Calu3 (cell line): ENCODE measurements around the gene HBG2. TPM values are rescaled to one million over a fixed set of nuclear protein-coding genes. Genes with fewer than 3 reads are reported as not detected.

Experiments
- BruUV-seq: library from RNA; stranded (reverse); fragments of 400-500 nt; replicated peaks from 2 replicates; lab custom pipeline; 2021; lab: Mats Ljungman, UMichigan
- CTCF ChIA-PET: fragments of 300-600 bp; sonication (Branson Sonifier 250); formaldehyde crosslinking; loops from one replicate; lab custom pipeline; 2022; ENCODE audit warnings: antibody characterized with exemption; lab: Charles Lee
- DNase-seq: peaks from one replicate; pipeline ENCODE4 v3.0.0; 2022
- H3K27ac Mint-ChIP-seq: one replicate; pipeline ENCODE4 v1.8.0; 2022; ENCODE audit warnings: mixed read lengths; ENCODE audit not compliant: unreplicated experiment
- H3K27me3 Mint-ChIP-seq: one replicate; pipeline ENCODE4 v1.8.0; 2022; ENCODE audit warnings: mixed read lengths; ENCODE audit not compliant: unreplicated experiment
- H3K36me3 Mint-ChIP-seq: one replicate; pipeline ENCODE4 v1.8.0; 2022; ENCODE audit warnings: mild to moderate bottlenecking, moderate library complexity, mixed read lengths; ENCODE audit not compliant: insufficient read depth, unreplicated experiment
- H3K4me1 Mint-ChIP-seq: one replicate; pipeline ENCODE4 v1.8.0; 2022; ENCODE audit warnings: mild to moderate bottlenecking, low read depth, mixed read lengths; ENCODE audit not compliant: unreplicated experiment
- H3K4me3 Mint-ChIP-seq: one replicate; pipeline ENCODE4 v1.8.0; 2022; ENCODE audit warnings: mild to moderate bottlenecking, low read depth, moderate library complexity, mixed read lengths; ENCODE audit not compliant: unreplicated experiment
- H3K9me3 Mint-ChIP-seq: one replicate; pipeline ENCODE4 v1.8.0; 2022; ENCODE audit warnings: low read depth, mixed read lengths; ENCODE audit not compliant: unreplicated experiment
- intact Hi-C: fragments of 100-400 bp; cut with micrococcal nuclease; formaldehyde crosslinking; loops from one replicate; pipeline ENCODE4 v1.10.0; 2022; ENCODE audit not compliant: unreplicated experiment
- total RNA-seq: library from RNA; stranded (reverse); gene quantifications from 2 replicates; pipeline ENCODE4 v1.2.3, GENCODE V29; 2022
- TF ChIP-seq, protein P1 (sequence below): fragments of 200-600 bp; IDR thresholded peaks from one replicate; pipeline ENCODE4 v1.8.0; 2022; ENCODE audit warnings: antibody characterized with exemption; ENCODE audit not compliant: unreplicated experiment

Gene HBG2
- total RNA-seq, 1 experiment from 2014 or later = not detected

DNA sequence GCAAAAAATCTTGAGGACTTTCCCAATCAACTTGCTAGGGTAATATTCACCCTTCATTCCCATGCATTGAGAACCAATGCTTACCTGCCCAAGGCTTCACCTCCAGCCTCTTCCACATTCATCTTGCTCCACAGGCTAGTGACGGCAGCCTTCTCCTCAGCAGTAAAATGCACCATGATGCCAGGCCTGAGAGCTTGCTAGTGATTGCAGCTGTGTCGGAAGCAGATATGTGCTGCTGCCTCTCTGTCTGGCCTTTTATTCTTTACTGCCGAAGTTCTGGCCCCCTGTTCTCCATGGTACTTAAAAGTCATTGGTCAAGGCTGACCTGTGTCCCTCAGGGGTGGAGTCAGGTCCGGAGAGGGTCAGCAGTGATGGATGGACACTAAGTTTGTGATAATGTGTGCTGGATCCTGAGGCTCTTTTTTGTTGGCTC, 15.2 kb upstream of the HBG2 start, which contains the start of gene HBE1:
Gene HBE1, minus strand, starts transcription at position 231 of the 433 bp plus-strand sequence. Its CDS starts 55 bp downstream, at position 176.
- TF ChIP-seq, protein P1, sequence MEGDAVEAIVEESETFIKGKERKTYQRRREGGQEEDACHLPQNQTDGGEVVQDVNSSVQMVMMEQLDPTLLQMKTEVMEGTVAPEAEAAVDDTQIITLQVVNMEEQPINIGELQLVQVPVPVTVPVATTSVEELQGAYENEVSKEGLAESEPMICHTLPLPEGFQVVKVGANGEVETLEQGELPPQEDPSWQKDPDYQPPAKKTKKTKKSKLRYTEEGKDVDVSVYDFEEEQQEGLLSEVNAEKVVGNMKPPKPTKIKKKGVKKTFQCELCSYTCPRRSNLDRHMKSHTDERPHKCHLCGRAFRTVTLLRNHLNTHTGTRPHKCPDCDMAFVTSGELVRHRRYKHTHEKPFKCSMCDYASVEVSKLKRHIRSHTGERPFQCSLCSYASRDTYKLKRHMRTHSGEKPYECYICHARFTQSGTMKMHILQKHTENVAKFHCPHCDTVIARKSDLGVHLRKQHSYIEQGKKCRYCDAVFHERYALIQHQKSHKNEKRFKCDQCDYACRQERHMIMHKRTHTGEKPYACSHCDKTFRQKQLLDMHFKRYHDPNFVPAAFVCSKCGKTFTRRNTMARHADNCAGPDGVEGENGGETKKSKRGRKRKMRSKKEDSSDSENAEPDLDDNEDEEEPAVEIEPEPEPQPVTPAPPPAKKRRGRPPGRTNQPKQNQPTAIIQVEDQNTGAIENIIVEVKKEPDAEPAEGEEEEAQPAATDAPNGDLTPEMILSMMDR = no peak
- BruUV-seq = no TSS peak
- Mint-ChIP-seq H3K27ac (no peak within 1 kb of the TSS), H3K36me3 (no peaks in the 10 kb centered on the region), H3K4me3 (no peak within 1 kb of the TSS), H3K9me3 (no peaks in the 10 kb centered on the region), H3K4me1 (no peaks in the 10 kb centered on the region), H3K27me3 (peaks cover 38% of the 10 kb centered on the region)
- intact Hi-C loops = no loop called here
- DNase-seq = no peak
- CTCF ChIA-PET = no interaction called here

DNA sequence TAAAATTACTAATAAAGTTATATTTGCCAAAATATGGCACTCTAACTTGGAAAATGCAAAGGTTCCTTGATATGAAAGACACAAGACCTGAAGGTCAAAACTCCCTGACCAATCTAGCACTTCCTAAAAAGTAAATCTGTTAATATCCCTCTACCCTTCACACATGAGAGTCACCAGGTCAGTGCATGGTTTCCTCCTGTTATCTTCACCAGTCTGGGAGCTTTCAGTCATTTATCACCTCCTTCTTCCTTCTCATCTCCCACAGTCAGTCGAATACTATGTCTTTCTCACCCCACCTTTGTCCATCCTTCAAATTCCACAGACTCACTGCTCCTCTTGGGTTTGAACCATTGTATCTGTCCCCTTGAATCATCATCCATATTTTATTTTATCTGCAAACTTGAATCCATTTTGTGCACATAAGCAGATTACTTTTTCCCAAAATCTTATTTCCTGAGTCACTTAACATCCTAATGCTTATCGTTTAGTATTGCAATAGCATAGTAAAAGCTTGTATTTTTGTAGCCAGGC, 12.5 kb upstream of the HBG2 start:
- no TSS peak for BruUV-seq
- H3K4me3 Mint-ChIP-seq = no peak overlapping the region
- H3K27ac Mint-ChIP-seq = no peak overlapping the region
- CTCF ChIA-PET = no interaction called here
- no peaks in the 10 kb centered on the region for H3K36me3 Mint-ChIP-seq
- no peaks in the 10 kb centered on the region for H3K4me1 Mint-ChIP-seq
- H3K9me3 Mint-ChIP-seq = no peaks in the 10 kb centered on the region
- H3K27me3 Mint-ChIP-seq = peaks cover 48% of the 10 kb centered on the region
- TF ChIP-seq, protein P1 = no peak
- no peak for DNase-seq
- intact Hi-C loops = no loop called here

DNA sequence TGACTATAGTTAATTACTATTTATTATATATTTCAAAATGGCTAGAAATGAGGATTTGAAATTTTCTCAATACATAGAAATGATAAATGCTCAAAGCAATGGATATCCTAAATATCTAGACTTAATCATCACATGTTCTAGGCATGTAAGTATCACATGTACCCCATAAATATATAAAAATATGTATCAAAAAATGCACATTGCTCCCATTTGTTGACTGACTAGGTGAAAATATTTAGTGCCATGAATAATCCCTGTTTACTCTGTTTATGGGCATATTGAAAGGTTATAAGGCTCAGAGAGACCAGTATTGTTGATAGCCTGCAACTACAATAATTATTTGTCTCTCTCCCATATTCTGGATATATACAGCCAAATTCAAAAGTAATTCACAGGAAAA, 12.0 kb upstream of the HBG2 start:
- TF ChIP-seq, protein P1 = no peak
- CTCF ChIA-PET = no interaction called here
- H3K9me3 Mint-ChIP-seq = no peaks in the 10 kb centered on the region
- H3K36me3 Mint-ChIP-seq = no peaks in the 10 kb centered on the region
- intact Hi-C loops = no loop called here
- no peak overlapping the region for H3K4me3 Mint-ChIP-seq
- BruUV-seq = no TSS peak
- H3K27ac Mint-ChIP-seq = no peak overlapping the region
- H3K27me3 Mint-ChIP-seq = peaks cover 48% of the 10 kb centered on the region
- no peaks in the 10 kb centered on the region for H3K4me1 Mint-ChIP-seq
- DNase-seq = no peak

DNA sequence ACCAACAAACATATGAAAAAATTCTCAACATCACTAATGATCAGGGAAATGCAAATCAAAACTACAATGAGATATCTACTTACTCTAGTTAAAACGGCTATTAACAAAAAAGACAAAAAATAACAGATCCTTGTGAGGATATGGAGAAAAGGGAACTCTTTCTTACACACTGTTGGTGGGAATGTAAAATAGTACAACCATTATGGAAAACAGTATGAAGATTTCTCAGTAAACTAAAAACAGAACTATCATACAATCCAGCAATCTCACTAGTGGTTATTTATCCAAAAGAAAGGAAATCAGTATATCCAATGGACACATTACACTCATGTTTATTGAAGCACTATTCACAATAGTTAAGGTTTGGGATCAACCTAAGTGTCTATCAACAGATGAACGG, 11.3 kb upstream of the HBG2 start:
- DNase-seq = no peak
- H3K4me1 Mint-ChIP-seq = no peaks in the 10 kb centered on the region
- no TSS peak for BruUV-seq
- CTCF ChIA-PET = no interaction called here
- intact Hi-C loops = no loop called here
- TF ChIP-seq, protein P1 = no peak
- no peaks in the 10 kb centered on the region for H3K36me3 Mint-ChIP-seq
- H3K4me3 Mint-ChIP-seq = no peak overlapping the region
- H3K27ac Mint-ChIP-seq = no peak overlapping the region
- H3K9me3 Mint-ChIP-seq = no peaks in the 10 kb centered on the region
- peaks cover 48% of the 10 kb centered on the region for H3K27me3 Mint-ChIP-seq
